Measurements from ENCODE around the gene SAFB.

The SAFB gene

DNA sequence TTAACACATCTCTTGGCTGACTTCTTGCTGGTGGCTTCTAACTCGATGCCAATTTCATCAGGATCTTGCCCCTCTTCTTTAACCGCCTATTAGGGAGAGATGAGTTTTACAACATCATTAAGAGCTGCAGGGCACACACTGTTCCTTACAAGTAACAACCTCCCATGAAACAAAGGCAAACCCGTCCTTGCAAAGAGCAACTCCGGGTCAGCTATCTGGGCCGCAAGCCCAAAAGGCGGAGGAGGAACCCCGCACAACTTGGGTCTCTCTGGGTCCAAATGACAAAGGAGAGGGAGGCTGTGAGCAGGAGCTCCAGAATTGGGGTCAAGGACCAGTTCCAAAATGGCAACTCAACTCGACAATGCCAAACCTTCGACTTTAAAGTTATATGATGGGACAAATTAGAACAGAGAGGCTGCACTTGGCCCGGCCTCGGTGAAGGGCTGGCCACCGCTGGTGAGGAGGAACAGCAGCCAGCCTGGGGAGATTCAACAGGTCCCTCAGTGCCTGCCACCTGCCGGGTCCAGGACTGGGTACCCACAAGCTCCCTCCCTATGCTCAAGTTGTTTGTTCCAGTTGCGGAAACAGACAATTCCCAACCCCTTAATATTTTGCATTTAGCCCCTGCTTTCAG lies 1.5 kb upstream of the SAFB start:
- H3K4me3 ChIP-seq (ENCODE audit: low read depth in 1 of 2, low read length in 2 of 2) = peak overlapping the region; percentile 82 to 83
- no peaks in the 10 kb centered on the region for H3K27me3 ChIP-seq (ENCODE audit: insufficient read depth, low read length, poor library complexity)
- H4K20me1 ChIP-seq (ENCODE audit: insufficient read depth, low read length) = peaks cover 58% of the 10 kb centered on the region
- no peak for TF ChIP-seq EZH2 (IDR thresholded peaks at IDR 0.05; ENCODE audit: borderline replicate concordance, low read depth, low read length, severe bottlenecking)
- TF ChIP-seq, protein P1, sequence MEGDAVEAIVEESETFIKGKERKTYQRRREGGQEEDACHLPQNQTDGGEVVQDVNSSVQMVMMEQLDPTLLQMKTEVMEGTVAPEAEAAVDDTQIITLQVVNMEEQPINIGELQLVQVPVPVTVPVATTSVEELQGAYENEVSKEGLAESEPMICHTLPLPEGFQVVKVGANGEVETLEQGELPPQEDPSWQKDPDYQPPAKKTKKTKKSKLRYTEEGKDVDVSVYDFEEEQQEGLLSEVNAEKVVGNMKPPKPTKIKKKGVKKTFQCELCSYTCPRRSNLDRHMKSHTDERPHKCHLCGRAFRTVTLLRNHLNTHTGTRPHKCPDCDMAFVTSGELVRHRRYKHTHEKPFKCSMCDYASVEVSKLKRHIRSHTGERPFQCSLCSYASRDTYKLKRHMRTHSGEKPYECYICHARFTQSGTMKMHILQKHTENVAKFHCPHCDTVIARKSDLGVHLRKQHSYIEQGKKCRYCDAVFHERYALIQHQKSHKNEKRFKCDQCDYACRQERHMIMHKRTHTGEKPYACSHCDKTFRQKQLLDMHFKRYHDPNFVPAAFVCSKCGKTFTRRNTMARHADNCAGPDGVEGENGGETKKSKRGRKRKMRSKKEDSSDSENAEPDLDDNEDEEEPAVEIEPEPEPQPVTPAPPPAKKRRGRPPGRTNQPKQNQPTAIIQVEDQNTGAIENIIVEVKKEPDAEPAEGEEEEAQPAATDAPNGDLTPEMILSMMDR (IDR thresholded peaks at IDR 0.05; ENCODE audit: borderline replicate concordance, extremely low read depth, low read length, poor library complexity, severe bottlenecking) = no peak
- H3K36me3 ChIP-seq (ENCODE audit: insufficient read depth, low read length) = peaks cover 72% of the 10 kb centered on the region
- ATAC-seq (ENCODE audit: insufficient read depth, low read depth) = no peak
- peak overlapping the region; percentile 92 for H3K9ac ChIP-seq (ENCODE audit: low read depth, low read length)
- H3K4me1 ChIP-seq (ENCODE audit: insufficient read depth, low read length) = peaks cover 59% of the 10 kb centered on the region
- no peak for DNase-seq
- H3K4me2 ChIP-seq (ENCODE audit: insufficient read depth, low read length) = peak overlapping the region; percentile 96
- H3K79me2 ChIP-seq (ENCODE audit: insufficient read depth, low read length) = peaks cover 96% of the 10 kb centered on the region
- peak overlapping the region; percentile 84; the same call in 1 of the 2 replicates for H2AFZ ChIP-seq (ENCODE audit: low read depth, low read length)
- H3K9me3 ChIP-seq (ENCODE audit: insufficient read depth, low read length, severe bottlenecking) = no peaks in the 10 kb centered on the region
- peak overlapping the region; percentile 88 for H3K27ac ChIP-seq (ENCODE audit: low read length)

DNA sequence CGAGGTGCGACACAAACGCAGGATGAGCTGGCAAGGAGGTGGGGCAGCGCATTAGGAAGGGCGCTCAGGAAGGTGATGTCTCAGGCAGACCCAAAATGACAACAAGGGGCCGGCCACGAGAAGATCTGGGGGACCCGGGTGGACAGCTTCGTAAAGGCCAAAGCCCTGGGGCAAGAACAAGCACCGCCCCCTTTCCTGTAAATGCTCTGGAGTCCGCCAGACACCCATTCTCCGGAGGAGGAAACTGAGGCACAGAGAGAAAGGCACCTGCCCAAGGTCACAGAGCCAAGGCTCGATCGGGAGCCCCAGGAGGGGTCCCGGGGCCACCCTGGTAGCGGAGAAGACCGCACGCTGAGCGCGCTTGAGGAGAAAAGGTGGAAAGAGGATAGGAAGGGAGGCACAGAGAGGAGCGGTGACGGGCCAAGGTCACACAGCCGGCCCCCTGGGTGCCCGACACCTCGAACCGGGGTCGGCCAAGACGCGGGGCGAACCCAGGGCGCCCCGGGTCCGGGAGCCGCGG lies 878 bp upstream of the SAFB start:
- H3K4me3 ChIP-seq (ENCODE audit: low read depth in 1 of 2, low read length in 2 of 2) = peak overlapping the region; percentile 82 to 83
- H4K20me1 ChIP-seq (ENCODE audit: insufficient read depth, low read length) = peaks cover 63% of the 10 kb centered on the region
- ATAC-seq (ENCODE audit: insufficient read depth, low read depth) = no peak
- TF ChIP-seq, protein P1 (IDR thresholded peaks at IDR 0.05; ENCODE audit: borderline replicate concordance, extremely low read depth, low read length, poor library complexity, severe bottlenecking) = peak; percentile 1
- TF ChIP-seq EZH2 (IDR thresholded peaks at IDR 0.05; ENCODE audit: borderline replicate concordance, low read depth, low read length, severe bottlenecking) = no peak
- peaks cover 76% of the 10 kb centered on the region for H3K36me3 ChIP-seq (ENCODE audit: insufficient read depth, low read length)
- peak overlapping the region; percentile 96 for H3K4me2 ChIP-seq (ENCODE audit: insufficient read depth, low read length)
- peak overlapping the region; percentile 88 for H3K27ac ChIP-seq (ENCODE audit: low read length)
- H2AFZ ChIP-seq (ENCODE audit: low read depth, low read length) = peak overlapping the region; percentile 84
- peak; percentile 20 for DNase-seq
- H3K9me3 ChIP-seq (ENCODE audit: insufficient read depth, low read length, severe bottlenecking) = no peaks in the 10 kb centered on the region
- peak overlapping the region; percentile 92 for H3K9ac ChIP-seq (ENCODE audit: low read depth, low read length)
- H3K27me3 ChIP-seq (ENCODE audit: insufficient read depth, low read length, poor library complexity) = no peaks in the 10 kb centered on the region
- peaks cover 97% of the 10 kb centered on the region for H3K79me2 ChIP-seq (ENCODE audit: insufficient read depth, low read length)
- peaks cover 64% of the 10 kb centered on the region for H3K4me1 ChIP-seq (ENCODE audit: insufficient read depth, low read length)

DNA sequence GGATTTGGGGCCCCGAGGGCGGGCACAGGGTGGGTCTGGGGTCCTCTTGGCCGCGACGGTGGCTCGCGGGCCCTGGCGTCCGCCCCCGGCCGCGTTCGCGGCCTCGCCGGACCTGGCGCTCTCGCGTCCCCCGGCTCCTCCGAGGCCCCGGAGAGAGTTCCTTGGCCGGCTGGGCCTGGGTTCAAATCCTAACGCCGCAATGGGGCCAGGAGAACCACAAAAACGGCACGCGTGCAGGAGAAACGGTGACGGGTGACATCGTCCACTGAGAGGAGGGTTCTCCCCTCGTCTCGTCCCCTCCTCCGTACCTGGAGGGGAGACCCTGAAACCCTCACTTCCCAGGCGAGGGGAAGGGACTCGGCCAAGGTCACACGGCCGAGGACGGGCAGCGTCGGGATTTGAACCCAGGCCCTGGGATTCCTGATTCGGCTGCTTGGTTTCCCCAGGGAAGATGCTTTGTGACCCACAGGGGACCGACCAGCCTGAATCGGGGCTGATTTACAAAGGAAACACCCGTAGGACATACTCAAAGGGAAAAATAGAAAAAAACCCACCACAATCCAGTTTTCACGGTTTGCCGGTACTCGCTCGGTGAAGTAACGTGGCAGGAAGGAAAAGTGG lies 624 bp downstream of the SAFB start:
- Histone ChIP-seq H3K4me1 (ENCODE audit: insufficient read depth, low read length) (peaks cover 72% of the 10 kb centered on the region), H3K79me2 (ENCODE audit: insufficient read depth, low read length) (peaks cover 97% of the 10 kb centered on the region)

More for the DNA sequence above, 624 bp downstream of the SAFB start:
- TF ChIP-seq, protein P1 (IDR thresholded peaks at IDR 0.05; ENCODE audit: borderline replicate concordance, extremely low read depth, low read length, poor library complexity, severe bottlenecking) = no peak
- no peak for TF ChIP-seq EZH2 (IDR thresholded peaks at IDR 0.05; ENCODE audit: borderline replicate concordance, low read depth, low read length, severe bottlenecking)
- DNase-seq (no peak), ATAC-seq (ENCODE audit: insufficient read depth, low read depth) (no peak)
- Histone ChIP-seq H3K27ac (ENCODE audit: low read length) (peak overlapping the region; percentile 93), H3K4me3 (ENCODE audit: low read depth in 1 of 2, low read length in 2 of 2) (peak overlapping the region; percentile 83 to 95), H3K4me2 (ENCODE audit: insufficient read depth, low read length) (peak overlapping the region; percentile 92), H4K20me1 (ENCODE audit: insufficient read depth, low read length) (peaks cover 69% of the 10 kb centered on the region), H3K9me3 (ENCODE audit: insufficient read depth, low read length, severe bottlenecking) (no peaks in the 10 kb centered on the region), H3K27me3 (ENCODE audit: insufficient read depth, low read length, poor library complexity) (no peaks in the 10 kb centered on the region), H3K9ac (ENCODE audit: low read depth, low read length) (peak overlapping the region; percentile 92), H3K36me3 (ENCODE audit: insufficient read depth, low read length) (peaks cover 78% of the 10 kb centered on the region), H2AFZ (ENCODE audit: low read depth, low read length) (peak overlapping the region; percentile 87)

Measured in DND-41 (cell line).